ENCODE data around the gene SNX14. TPM values are rescaled to one million over a fixed set of nuclear protein-coding genes. Genes with fewer than 3 reads are reported as not detected.

Gene SNX14
- total and polyA plus RNA-seq, 2 of the 13 experiments (the other 11 are each of a cell fraction or from before 2014, with no cell fraction given) = 83.5 to 112 TPM

DNA sequence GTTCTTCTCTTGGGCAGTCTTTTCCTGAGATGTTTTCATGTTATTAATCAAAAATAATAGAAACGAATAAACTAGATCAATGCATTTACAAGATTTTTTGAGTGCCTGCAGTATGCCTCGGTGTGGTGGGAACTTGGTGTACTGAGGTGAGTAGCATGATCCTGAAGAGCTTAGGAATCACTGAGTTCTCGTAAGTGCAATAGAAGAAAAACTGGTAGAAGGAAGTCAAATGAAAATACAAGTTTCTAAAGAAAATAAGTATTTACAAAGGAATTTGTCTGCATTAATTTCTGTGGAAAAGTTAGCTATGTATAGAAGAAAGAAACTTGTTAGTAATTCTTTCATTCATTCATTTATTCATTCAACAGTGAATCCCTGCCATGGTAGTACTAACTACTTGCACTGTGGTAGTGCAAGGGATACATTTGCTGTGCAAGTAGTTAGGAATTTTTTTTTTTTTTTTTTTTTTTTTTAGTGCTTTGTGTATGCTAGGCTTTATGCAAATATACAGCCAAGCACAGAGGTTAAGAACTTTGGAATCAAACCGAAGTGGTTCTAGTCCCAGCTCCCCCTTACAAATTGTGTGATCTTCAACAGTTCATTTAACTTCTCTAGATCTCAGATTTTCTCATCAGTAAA lies 129.9 kb downstream of the SNX14 start:
- intact Hi-C loops (cut with micrococcal nuclease; ENCODE audit: unreplicated experiment) = no loop called here

More for the DNA sequence above, 129.9 kb downstream of the SNX14 start:
- in situ Hi-C loops (cut with HindIII; ENCODE audit: extremely low pct_ligation_motif_present, low pct_unique_long_range_greater_than_20kb) = no loop called here
- H3K27me3 ChIP-seq (ENCODE audit: control insufficient read depth in 1 of 2, insufficient read depth in 2 of 2, low read length in 2 of 2) = no peaks in the 10 kb centered on the region
- TF ChIP-seq, protein P1, sequence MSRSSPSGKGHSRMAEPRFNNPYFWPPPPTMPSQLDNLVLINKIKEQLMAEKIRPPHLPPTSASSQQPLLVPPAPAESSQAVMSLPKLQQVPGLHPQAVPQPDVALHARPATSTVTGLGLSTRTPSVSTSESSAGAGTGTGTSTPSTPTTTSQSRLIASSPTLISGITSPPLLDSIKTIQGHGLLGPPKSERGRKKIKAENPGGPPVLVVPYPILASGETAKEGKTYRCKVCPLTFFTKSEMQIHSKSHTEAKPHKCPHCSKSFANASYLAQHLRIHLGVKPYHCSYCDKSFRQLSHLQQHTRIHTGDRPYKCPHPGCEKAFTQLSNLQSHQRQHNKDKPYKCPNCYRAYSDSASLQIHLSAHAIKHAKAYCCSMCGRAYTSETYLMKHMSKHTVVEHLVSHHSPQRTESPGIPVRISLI (CRISPR knock-in tag; IDR thresholded peaks at IDR 0.05; ENCODE audit: borderline replicate concordance) = peak; percentile 73; the same call in 1 of the 2 replicates
- no peak for TF ChIP-seq ZNF432 (CRISPR knock-in tag; IDR thresholded peaks at IDR 0.05; ENCODE audit: borderline replicate concordance)
- TF ChIP-seq, protein P2, sequence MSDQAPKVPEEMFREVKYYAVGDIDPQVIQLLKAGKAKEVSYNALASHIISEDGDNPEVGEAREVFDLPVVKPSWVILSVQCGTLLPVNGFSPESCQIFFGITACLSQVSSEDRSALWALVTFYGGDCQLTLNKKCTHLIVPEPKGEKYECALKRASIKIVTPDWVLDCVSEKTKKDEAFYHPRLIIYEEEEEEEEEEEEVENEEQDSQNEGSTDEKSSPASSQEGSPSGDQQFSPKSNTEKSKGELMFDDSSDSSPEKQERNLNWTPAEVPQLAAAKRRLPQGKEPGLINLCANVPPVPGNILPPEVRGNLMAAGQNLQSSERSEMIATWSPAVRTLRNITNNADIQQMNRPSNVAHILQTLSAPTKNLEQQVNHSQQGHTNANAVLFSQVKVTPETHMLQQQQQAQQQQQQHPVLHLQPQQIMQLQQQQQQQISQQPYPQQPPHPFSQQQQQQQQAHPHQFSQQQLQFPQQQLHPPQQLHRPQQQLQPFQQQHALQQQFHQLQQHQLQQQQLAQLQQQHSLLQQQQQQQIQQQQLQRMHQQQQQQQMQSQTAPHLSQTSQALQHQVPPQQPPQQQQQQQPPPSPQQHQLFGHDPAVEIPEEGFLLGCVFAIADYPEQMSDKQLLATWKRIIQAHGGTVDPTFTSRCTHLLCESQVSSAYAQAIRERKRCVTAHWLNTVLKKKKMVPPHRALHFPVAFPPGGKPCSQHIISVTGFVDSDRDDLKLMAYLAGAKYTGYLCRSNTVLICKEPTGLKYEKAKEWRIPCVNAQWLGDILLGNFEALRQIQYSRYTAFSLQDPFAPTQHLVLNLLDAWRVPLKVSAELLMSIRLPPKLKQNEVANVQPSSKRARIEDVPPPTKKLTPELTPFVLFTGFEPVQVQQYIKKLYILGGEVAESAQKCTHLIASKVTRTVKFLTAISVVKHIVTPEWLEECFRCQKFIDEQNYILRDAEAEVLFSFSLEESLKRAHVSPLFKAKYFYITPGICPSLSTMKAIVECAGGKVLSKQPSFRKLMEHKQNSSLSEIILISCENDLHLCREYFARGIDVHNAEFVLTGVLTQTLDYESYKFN (CRISPR knock-in tag; conservative IDR thresholded peaks at IDR 0.05) = 0 out of 2 replicates have a peak, but pooled peaks have one; percentile 21
- CTCF ChIA-PET (ENCODE audit: low intra/inter-chr PET ratio, low total read pairs) = no interaction called here
- H3K9ac ChIP-seq (ENCODE audit: insufficient read depth, low read depth, low read length) = no peak overlapping the region
- ATAC-seq (peak; percentile 40), DNase-seq (ENCODE audit: low spot score) (no peak), FAIRE-seq (no peak)
- POLR2A ChIA-PET = interaction anchor here (0.7 to 2.9 kb wide), 3 partner anchors 12 to 219 kb away, joined by 4 to 9 read pairs (median 7); no protein-coding TSS in a partner anchor
- 57% methylated on average over 4 of the region's 4 CpGs for WGBS (ENCODE audit: low lambda C conversion rate)
- no peak overlapping the region for H2AFZ ChIP-seq (ENCODE audit: low read length)
- no peaks in the 10 kb centered on the region for H3K79me2 ChIP-seq (ENCODE audit: insufficient read depth, low read length)
- H3K27ac ChIP-seq (ENCODE audit: extremely low read length, insufficient read depth, low read length) = no peak overlapping the region
- no peaks in the 10 kb centered on the region for H3K9me3 ChIP-seq (ENCODE audit: low read length)
- H4K20me1 ChIP-seq (ENCODE audit: insufficient read depth, low read length) = no peaks in the 10 kb centered on the region
- peaks cover 72% of the 10 kb centered on the region for H3K4me1 ChIP-seq (ENCODE audit: insufficient read depth, low read length)
- peaks cover 0 to 2% of the 10 kb centered on the region in 2 experiments; a peak in 2 of 5 replicates for H3K36me3 ChIP-seq (replicated peaks in 1 of 2; ENCODE audit: control insufficient read depth in 1 of 2, insufficient read depth in 2 of 2, low read length in 2 of 2)
- no peak overlapping the region for H3K4me3 ChIP-seq (replicated peaks in 1 of 3; ENCODE audit: insufficient read depth in 1 of 3, low read depth in 2 of 3, low read length in 3 of 3)
- peak overlapping the region; percentile 45; the same call in 1 of the 2 replicates for H3K4me2 ChIP-seq (ENCODE audit: low read depth, low read length)
- BruUV-seq (replicated peaks) = no TSS peak

Measured in HepG2 (cell line).